K562 (cell line): ENCODE measurements around the gene ABHD1. TPM values are rescaled to one million over a fixed set of nuclear protein-coding genes. Genes with fewer than 3 reads are reported as not detected.

Experiments
- ATAC-seq: fragments of 200-7000 bp; cut with Tn5 transposase; 3 replicates; pipeline ENCODE4 v1.9.1; 2020; ENCODE audit warnings: moderate library complexity
- BruUV-seq: library from RNA; stranded (reverse); fragments of 400-500 nt; replicated peaks from 2 replicates; lab custom pipeline; 2021; lab: Mats Ljungman, UMichigan
- CTCF ChIA-PET: fragments of 300-600 bp; formaldehyde crosslinking; extraction: SDS; loops from one replicate; lab custom pipeline; 2021; ENCODE audit warnings: low intra/inter-chr PET ratio; lab: Yijun Ruan, JAX
- POLR2A ChIA-PET: fragments of 300-600, 350-650 bp; sonication (Branson Sonifier 250); formaldehyde crosslinking; extraction: SDS; loops from one replicate; lab custom pipeline; 2021; ENCODE audit warnings: antibody characterized with exemption, inconsistent platforms; lab: Yijun Ruan, JAX
- DNase-seq, 4 experiments: peaks; one replicate each; pipeline versions ENCODE4 v3.0.0 to v3.0.0-alpha.2; 2011 to 2018; ENCODE audit warnings: low spot score in 3 of 4, mixed read lengths in 3 of 4; ENCODE audit errors: extremely low read depth in 1 of 4
- FAIRE-seq: peaks from 2 replicates; lab custom pipeline; 2011; peaks lifted over from hg19 to GRCh38; lab: Jason Lieb, UNC
- H2AFZ ChIP-seq: 2 replicates; pipeline ENCODE4 v1.6.0; 2011; ENCODE audit warnings: low read depth, low read length, control low read depth, inconsistent platforms
- H3K27ac ChIP-seq: fragments of 200-600 bp; 3 replicates; pipeline ENCODE4 v1.8.0; 2011; ENCODE audit warnings: low read depth, mild to moderate bottlenecking, control low read depth, inconsistent platforms, low read length, moderate library complexity, mixed read lengths; ENCODE audit errors: extremely low read depth
- H3K27me3 ChIP-seq, 2 experiments: fragments of 300-600 bp in 1 of 2; 2 replicates in 1 of 2; 3 replicates in 1 of 2; pipeline versions ENCODE4 v1.6.0 to v1.8.0; 2011; ENCODE audit warnings: inconsistent platforms in 2 of 2, low read length in 2 of 2, mild to moderate bottlenecking in 1 of 2, mixed read lengths in 1 of 2, moderate library complexity in 1 of 2; ENCODE audit not compliant: control insufficient read depth in 2 of 2, insufficient read depth in 2 of 2
- H3K36me3 ChIP-seq: fragments of 300-600 bp; 3 replicates; pipeline ENCODE4 v1.8.0; 2011; ENCODE audit warnings: mild to moderate bottlenecking, low read length, inconsistent platforms; ENCODE audit not compliant: control insufficient read depth, insufficient read depth
- H3K4me1 ChIP-seq, 2 experiments: fragments of 200-600 bp in 1 of 2; replicated peaks in 1 of 2; 2 replicates in 1 of 2; 3 replicates in 1 of 2; pipeline versions ENCODE4 v1.5.1 to v1.8.0; 2011; ENCODE audit warnings: inconsistent platforms in 2 of 2, low read length in 2 of 2, mild to moderate bottlenecking in 1 of 2, mixed read lengths in 1 of 2, moderate library complexity in 1 of 2; ENCODE audit not compliant: control insufficient read depth in 2 of 2, insufficient read depth in 2 of 2
- H3K4me2 ChIP-seq: 2 replicates; pipeline ENCODE4 v1.6.1; 2011; ENCODE audit warnings: low read length, control low read depth, inconsistent platforms, mixed read lengths; ENCODE audit not compliant: insufficient read depth
- H3K4me3 ChIP-seq: fragments of 200-600 bp; sonication (generic), shearing (Covaris generic); 2 replicates; pipeline ENCODE4 v1.5.1; 2016; ENCODE audit warnings: control low read depth, inconsistent platforms
- H3K79me2 ChIP-seq: fragments of 200-600 bp; 3 replicates; pipeline ENCODE4 v1.8.0; 2011; ENCODE audit warnings: low read length, inconsistent platforms; ENCODE audit not compliant: control insufficient read depth, insufficient read depth
- H3K9ac ChIP-seq, 2 experiments: 2 replicates each; pipeline versions ENCODE4 v1.6.0 to v1.6.1; 2011; ENCODE audit warnings: low read depth in 2 of 2, low read length in 2 of 2, control low read depth in 1 of 2, inconsistent platforms in 1 of 2, mild to moderate bottlenecking in 1 of 2, mixed read lengths in 1 of 2; ENCODE audit not compliant: insufficient read depth in 1 of 2
- H3K9me1 ChIP-seq: one replicate; pipeline ENCODE4 v1.6.0; 2011; ENCODE audit warnings: inconsistent platforms, mild to moderate bottlenecking, low read length, moderate library complexity; ENCODE audit not compliant: control insufficient read depth, insufficient read depth
- H3K9me3 ChIP-seq: replicated peaks from 2 replicates; pipeline ENCODE4 v1.5.1; 2011; ENCODE audit warnings: low read depth, low read length, inconsistent platforms; ENCODE audit not compliant: control insufficient read depth, insufficient read depth
- H4K20me1 ChIP-seq: replicated peaks from 2 replicates; pipeline ENCODE4 v1.6.1; 2011; ENCODE audit warnings: low read length, inconsistent platforms, mixed read lengths; ENCODE audit not compliant: control insufficient read depth, insufficient read depth
- BRCA1 ChIP-seq, 2 experiments: fragments of 450-650 bp in 1 of 2; sonication (generic) in 1 of 2; formaldehyde crosslinking in 1 of 2; IDR thresholded peaks; 2 replicates each; pipeline versions ENCODE4 v1.5.0 to v1.6.1; 2017 to 2020; ENCODE audit warnings: mild to moderate bottlenecking in 1 of 2, missing genetic modification reagents in 1 of 2
- BRD9 ChIP-seq: fragments of 450-650 bp; IDR thresholded peaks from 2 replicates; pipeline ENCODE4 v1.6.1; 2018; ENCODE audit warnings: low read depth; ENCODE audit not compliant: partially characterized antibody
- CREM ChIP-seq: IDR thresholded peaks from 2 replicates; pipeline ENCODE4 v1.6.1; 2014; ENCODE audit warnings: antibody characterized with exemption, low read depth
- CSDE1 ChIP-seq, 2 experiments: fragments of 450-650 bp; IDR thresholded peaks; 2 replicates each; pipeline ENCODE4 v1.6.1; 2016; ENCODE audit warnings: mild to moderate bottlenecking in 1 of 2
- E2F3 ChIP-seq: fragments of 250-450 bp; sonication (Bioruptor Pico); IDR thresholded peaks from 2 replicates; pipeline ENCODE4 v1.4.0; 2020; ENCODE audit warnings: mild to moderate bottlenecking
- ETV6 ChIP-seq, 3 experiments: fragments of 150-350 bp in 1 of 3; sonication (generic) in 1 of 3; formaldehyde crosslinking in 1 of 3; IDR thresholded peaks; 2 replicates each; pipeline versions ENCODE4 v1.6.1 to v1.8.0; 2014 to 2022; ENCODE audit warnings: borderline replicate concordance in 2 of 3, low read depth in 2 of 3, antibody characterized with exemption in 1 of 3, low read length in 1 of 3, mild to moderate bottlenecking in 1 of 3, missing genetic modification reagents in 1 of 3
- FIP1L1 ChIP-seq: fragments of 200-400 bp; formaldehyde crosslinking; IDR thresholded peaks from 2 replicates; pipeline ENCODE4 v1.6.1; 2018; ENCODE audit warnings: mild to moderate bottlenecking, low read depth, low read length; ENCODE audit not compliant: poor library complexity, severe bottlenecking
- GABPB1 ChIP-seq: sonication (generic); formaldehyde crosslinking; IDR thresholded peaks from 2 replicates; pipeline ENCODE4 v1.8.0; 2022; ENCODE audit warnings: mild to moderate bottlenecking, missing genetic modification reagents
- GTF2E2 ChIP-seq: fragments of 200-800 bp; sonication (Bioruptor generic); IDR thresholded peaks from 2 replicates; pipeline ENCODE4 v1.6.1; 2016; ENCODE audit warnings: missing genetic modification characterization, missing compliant biosample characterization
- HDAC1 ChIP-seq, 2 experiments: fragments of 450-650 bp; IDR thresholded peaks; 2 replicates each; pipeline ENCODE4 v1.6.1; 2016 to 2017; ENCODE audit warnings: inconsistent platforms in 1 of 2, mild to moderate bottlenecking in 1 of 2, moderate library complexity in 1 of 2
- ILK ChIP-seq: fragments of 450-650 bp; IDR thresholded peaks from 2 replicates; pipeline ENCODE4 v1.6.1; 2016; ENCODE audit warnings: missing genetic modification characterization, low read depth, mild to moderate bottlenecking, missing compliant biosample characterization, moderate library complexity, borderline replicate concordance
- NFYB ChIP-seq: IDR thresholded peaks from 2 replicates; pipeline ENCODE4 v1.6.1; 2011; ENCODE audit warnings: mild to moderate bottlenecking, moderate library complexity; ENCODE audit not compliant: insufficient read length; ENCODE audit errors: extremely low read depth
- PHF8 ChIP-seq: fragments of 200-600 bp; sonication (generic); IDR thresholded peaks from 2 replicates; pipeline ENCODE4 v1.6.1; 2012; ENCODE audit warnings: mixed run types, mild to moderate bottlenecking, inconsistent platforms, low read length, moderate library complexity, borderline replicate concordance
- POLR2A ChIP-seq: fragments of 450-650 bp; conservative IDR thresholded peaks from 2 replicates; pipeline ENCODE4 v1.6.1; 2016
- RFX5 ChIP-seq: IDR thresholded peaks from 2 replicates; pipeline ENCODE4 v1.6.1; 2011; ENCODE audit warnings: low read depth, mild to moderate bottlenecking, improper control_type of control experiment, low read length
- TCF7L2 ChIP-seq: fragments of 150-350 bp; IDR thresholded peaks from 2 replicates; pipeline ENCODE4 v1.6.1; 2016; ENCODE audit warnings: low read depth, mild to moderate bottlenecking, low read length, moderate library complexity
- ZNF436 ChIP-seq: fragments of 250-450, 450-650 bp; sonication (Bioruptor Pico); formaldehyde crosslinking; IDR thresholded peaks from 2 replicates; pipeline ENCODE4 v1.7.0; 2020; ENCODE audit warnings: mild to moderate bottlenecking
- ZNF583 ChIP-seq: fragments of 250-450 bp; sonication (Bioruptor Pico); IDR thresholded peaks from 2 replicates; pipeline ENCODE4 v1.4.0; 2020
- WGBS: fragments of 100-300 bp; shearing (Covaris generic); methylation state at CpG from one replicate; pipeline ENCODE4 v1.1.6; 2016; ENCODE audit warnings: low coverage, mixed read lengths; ENCODE audit not compliant: insufficient coverage; ENCODE audit errors: missing lambda C conversion rate; 5-methylcytosine and 5-hydroxymethylcytosine counted together
- in situ Hi-C: fragments of 300-500 bp; cut with MboI; formaldehyde crosslinking; loops from 4 replicates; pipeline ENCODE4 v1.15.0; 2018; ENCODE audit warnings: inconsistent platforms, mixed read lengths
- intact Hi-C: fragments of 100-400 bp; cut with micrococcal nuclease; formaldehyde crosslinking; loops from 2 replicates; pipeline ENCODE4 v1.14.2; 2022
- polyA plus RNA-seq, 8 experiments: library from polyadenylated mRNA; depleted of rRNA in 4 of 8; stranded (reverse) in 5 of 8; unstranded in 3 of 8; fragments of >200 nt; fragmentation: Nextera tagmentation in 2 of 8; fragmentation: Illumina TruSeq in 1 of 8; extraction: Ambion mirVana in 2 of 8; extraction: Trizol in 1 of 8; gene quantifications; 2 replicates each; pipeline versions ENCODE4 v1.2.1 to v1.2.3, GENCODE V29; 2011 to 2014; ENCODE audit warnings: inconsistent platforms in 1 of 8, missing spikeins in 1 of 8
- total RNA-seq, 7 experiments: library from RNA; depleted of rRNA in 6 of 7; stranded (reverse); fragments of >200 nt in 6 of 7; fragmentation: Illumina TruSeq in 2 of 7; extraction: Trizol in 2 of 7; gene quantifications; 2 replicates each; pipeline versions ENCODE4 v1.2.1 to v1.2.3, GENCODE V29; 2011 to 2021; ENCODE audit warnings: low replicate concordance in 1 of 7
- TF ChIP-seq, protein P1 (sequence below): fragments of 450-650 bp; IDR thresholded peaks from 2 replicates; pipeline ENCODE4 v1.6.1; 2017; ENCODE audit warnings: antibody characterized with exemption

The ABHD1 gene
- total and polyA plus RNA-seq, 9 of the 15 experiments (the other 6 are each of a cell fraction or from before 2014, with no cell fraction given) = 0.10 to 0.16 (median 0.11) TPM; not detected in 5

DNA sequence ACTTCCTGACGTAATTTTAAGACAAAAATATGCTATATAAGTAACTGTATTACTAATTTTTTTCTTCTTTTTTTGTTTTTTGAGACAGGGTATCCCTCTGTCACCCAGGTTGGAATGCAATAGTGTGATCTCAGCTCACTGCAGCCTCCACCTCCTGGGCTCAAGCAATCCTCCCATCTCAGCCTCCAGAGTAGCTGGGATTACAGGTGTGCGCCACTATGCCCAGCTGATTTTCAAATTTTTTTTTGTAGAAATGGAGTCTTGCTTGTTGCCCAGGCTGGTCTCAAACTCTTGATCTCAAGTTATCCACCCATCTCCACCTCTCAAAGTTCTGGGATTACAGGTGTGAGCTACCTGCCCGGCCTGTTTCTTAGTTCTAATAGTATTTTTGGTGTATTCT, 54.9 kb downstream of the ABHD1 start:
- POLR2A ChIA-PET = interaction anchor here (0.7 to 1.5 kb wide), 2 partner anchors 9 to 92 kb away, joined by 3 to 5 read pairs; no protein-coding TSS in a partner anchor
- H3K27me3 ChIP-seq = peaks cover 12 to 30% of the 10 kb centered on the region in 2 experiments; a peak in 4 of 5 replicates
- H3K4me2 ChIP-seq = no peak overlapping the region
- no peaks in the 10 kb centered on the region for H3K9me3 ChIP-seq
- TF ChIP-seq, protein P1, sequence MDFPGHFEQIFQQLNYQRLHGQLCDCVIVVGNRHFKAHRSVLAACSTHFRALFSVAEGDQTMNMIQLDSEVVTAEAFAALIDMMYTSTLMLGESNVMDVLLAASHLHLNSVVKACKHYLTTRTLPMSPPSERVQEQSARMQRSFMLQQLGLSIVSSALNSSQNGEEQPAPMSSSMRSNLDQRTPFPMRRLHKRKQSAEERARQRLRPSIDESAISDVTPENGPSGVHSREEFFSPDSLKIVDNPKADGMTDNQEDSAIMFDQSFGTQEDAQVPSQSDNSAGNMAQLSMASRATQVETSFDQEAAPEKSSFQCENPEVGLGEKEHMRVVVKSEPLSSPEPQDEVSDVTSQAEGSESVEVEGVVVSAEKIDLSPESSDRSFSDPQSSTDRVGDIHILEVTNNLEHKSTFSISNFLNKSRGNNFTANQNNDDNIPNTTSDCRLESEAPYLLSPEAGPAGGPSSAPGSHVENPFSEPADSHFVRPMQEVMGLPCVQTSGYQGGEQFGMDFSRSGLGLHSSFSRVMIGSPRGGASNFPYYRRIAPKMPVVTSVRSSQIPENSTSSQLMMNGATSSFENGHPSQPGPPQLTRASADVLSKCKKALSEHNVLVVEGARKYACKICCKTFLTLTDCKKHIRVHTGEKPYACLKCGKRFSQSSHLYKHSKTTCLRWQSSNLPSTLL = no peak
- TF ChIP-seq PHF8 (no peak), RFX5 (no peak), HDAC1 (IDR thresholded peaks at IDR 0.05) (no peak), BRD9 (no peak), ETV6 (IDR thresholded peaks at IDR 0.05; ENCODE audit: borderline replicate concordance in 1 of 2, low read depth in 2 of 2, low read length in 1 of 2) (no peak), ETV6 (CRISPR knock-in tag; IDR thresholded peaks at IDR 0.05; ENCODE audit: borderline replicate concordance) (no peak), NFYB (no peak), GABPB1 (CRISPR knock-in tag) (no peak), ILK (tag) (no peak), TCF7L2 (no peak), E2F3 (CRISPR knock-in tag) (no peak), CREM (no peak), BRCA1 (IDR thresholded peaks at IDR 0.05) (no peak), BRCA1 (CRISPR knock-in tag; IDR thresholded peaks at IDR 0.05) (no peak), CSDE1 (IDR thresholded peaks at IDR 0.05) (no peak), ZNF436 (CRISPR knock-in tag) (no peak), FIP1L1 (no peak), POLR2A (no peak), GTF2E2 (tag) (no peak), ZNF583 (no peak)
- in situ Hi-C loops (no loop called here), intact Hi-C loops (no loop called here)
- ATAC-seq = no peak
- H3K9ac ChIP-seq = no peak overlapping the region
- no peaks in the 10 kb centered on the region for H4K20me1 ChIP-seq
- no peak for FAIRE-seq
- H3K79me2 ChIP-seq = no peaks in the 10 kb centered on the region
- no TSS peak for BruUV-seq
- no peak overlapping the region for H2AFZ ChIP-seq
- no peak overlapping the region for H3K4me3 ChIP-seq
- H3K4me1 ChIP-seq = no peaks in the 10 kb centered on the region
- 8% methylated on average over 3 of the region's 3 CpGs for WGBS
- CTCF ChIA-PET = no interaction called here
- no peaks in the 10 kb centered on the region for H3K9me1 ChIP-seq
- no peaks in the 10 kb centered on the region for H3K36me3 ChIP-seq
- H3K27ac ChIP-seq = no peak overlapping the region
- DNase-seq = no peak
